Measurements from ENCODE around the gene GULP1. TPM values are rescaled to one million over a fixed set of nuclear protein-coding genes. Genes with fewer than 3 reads are reported as not detected.
"Not testable (repeated sequence)": the region's sequence is repeated elsewhere in the genome, so short reads cannot be mapped to it uniquely, and the experiment has no call there.

Gene GULP1
- total and polyA plus RNA-seq, 3 donors from 2014 or later, result 76.2 to 90.3 (median 78.5) TPM

DNA sequence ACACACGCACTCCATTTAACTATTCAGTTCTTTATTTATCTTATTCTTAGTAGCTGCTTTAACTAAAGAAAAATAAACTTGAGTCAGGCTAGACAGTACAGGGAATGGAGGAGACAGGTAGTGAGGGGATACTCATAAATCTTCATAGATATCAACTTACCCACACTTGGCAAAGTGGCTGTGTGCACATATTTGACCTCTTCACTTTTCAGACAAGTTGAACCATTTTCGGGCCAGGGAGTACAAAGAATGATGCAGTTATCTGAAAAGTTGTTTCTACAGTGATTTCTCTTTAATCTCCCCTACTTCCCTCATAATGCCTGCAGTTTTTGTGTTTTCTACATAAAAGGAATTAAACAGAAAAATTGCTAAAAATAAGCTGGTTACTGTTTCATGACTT lies 307.5 kb downstream of the GULP1 start:
- H3K27ac ChIP-seq, result peak overlapping the region in 1 of 2 donors; percentile 68
- no peaks in the 10 kb centered on the region for H3K27me3 ChIP-seq
- no peak for DNase-seq
- no peaks in the 10 kb centered on the region for H3K4me1 ChIP-seq
- H3K4me3 ChIP-seq, result no peak overlapping the region
- no peaks in the 10 kb centered on the region for H3K9me3 ChIP-seq
- intact Hi-C loops (cut with DNase I; ENCODE audit: low total_unique reads), result no loop called here
- WGBS, 2 donors, result 28 to 33% methylated on average over 2 of the region's 2 CpGs
- TF ChIP-seq, protein P1, sequence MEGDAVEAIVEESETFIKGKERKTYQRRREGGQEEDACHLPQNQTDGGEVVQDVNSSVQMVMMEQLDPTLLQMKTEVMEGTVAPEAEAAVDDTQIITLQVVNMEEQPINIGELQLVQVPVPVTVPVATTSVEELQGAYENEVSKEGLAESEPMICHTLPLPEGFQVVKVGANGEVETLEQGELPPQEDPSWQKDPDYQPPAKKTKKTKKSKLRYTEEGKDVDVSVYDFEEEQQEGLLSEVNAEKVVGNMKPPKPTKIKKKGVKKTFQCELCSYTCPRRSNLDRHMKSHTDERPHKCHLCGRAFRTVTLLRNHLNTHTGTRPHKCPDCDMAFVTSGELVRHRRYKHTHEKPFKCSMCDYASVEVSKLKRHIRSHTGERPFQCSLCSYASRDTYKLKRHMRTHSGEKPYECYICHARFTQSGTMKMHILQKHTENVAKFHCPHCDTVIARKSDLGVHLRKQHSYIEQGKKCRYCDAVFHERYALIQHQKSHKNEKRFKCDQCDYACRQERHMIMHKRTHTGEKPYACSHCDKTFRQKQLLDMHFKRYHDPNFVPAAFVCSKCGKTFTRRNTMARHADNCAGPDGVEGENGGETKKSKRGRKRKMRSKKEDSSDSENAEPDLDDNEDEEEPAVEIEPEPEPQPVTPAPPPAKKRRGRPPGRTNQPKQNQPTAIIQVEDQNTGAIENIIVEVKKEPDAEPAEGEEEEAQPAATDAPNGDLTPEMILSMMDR (IDR thresholded peaks at IDR 0.05), result no peak
- TF ChIP-seq POLR2A (IDR thresholded peaks at IDR 0.05), result no peak
- H3K36me3 ChIP-seq (ENCODE audit: low read depth, missing control alignments), result no peaks in the 10 kb centered on the region

DNA sequence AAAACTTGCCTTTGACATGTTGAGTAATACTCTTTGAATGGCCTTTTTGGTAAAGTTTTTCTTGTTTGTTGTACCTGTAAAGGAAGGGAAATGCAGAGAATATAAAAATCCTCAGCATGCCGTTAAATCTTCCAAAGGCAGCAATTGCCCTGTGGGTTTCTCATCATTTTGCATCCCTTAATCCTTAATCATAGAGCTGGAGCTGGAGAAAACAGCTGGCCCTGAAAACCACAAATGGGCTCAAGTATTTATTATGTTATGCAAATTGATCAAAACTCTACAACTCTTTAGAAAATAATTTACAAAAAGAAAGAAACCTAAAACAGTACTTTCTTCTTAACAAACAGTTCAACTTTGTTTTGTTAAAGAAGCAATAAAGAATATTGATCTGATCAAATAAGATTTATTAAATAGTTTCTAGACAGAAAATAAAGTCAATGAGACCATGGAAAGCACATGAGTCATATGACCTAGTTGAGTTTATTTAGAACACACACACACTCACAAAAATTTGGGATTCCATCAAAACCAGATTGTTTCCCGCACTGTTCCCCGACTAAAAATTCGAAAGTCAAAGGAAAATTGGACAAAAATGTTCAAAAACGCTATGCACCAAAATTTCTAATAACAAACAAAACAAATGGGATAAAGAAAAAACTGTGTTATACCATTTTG lies 309.0 kb downstream of the GULP1 start:
- H3K27me3 ChIP-seq, result no peaks in the 10 kb centered on the region
- no peak overlapping the region for H3K27ac ChIP-seq
- no peak overlapping the region for H3K4me3 ChIP-seq
- WGBS, 2 donors, result 95 to 96% methylated on average over 5 of the region's 5 CpGs
- no peaks in the 10 kb centered on the region for H3K36me3 ChIP-seq (ENCODE audit: low read depth, missing control alignments)
- no peaks in the 10 kb centered on the region for H3K4me1 ChIP-seq
- H3K9me3 ChIP-seq, result no peaks in the 10 kb centered on the region
- intact Hi-C loops (cut with DNase I; ENCODE audit: low total_unique reads), result no loop called here
- no peak for TF ChIP-seq POLR2A (IDR thresholded peaks at IDR 0.05)
- TF ChIP-seq, protein P1 (IDR thresholded peaks at IDR 0.05), result no peak
- no peak for DNase-seq

DNA sequence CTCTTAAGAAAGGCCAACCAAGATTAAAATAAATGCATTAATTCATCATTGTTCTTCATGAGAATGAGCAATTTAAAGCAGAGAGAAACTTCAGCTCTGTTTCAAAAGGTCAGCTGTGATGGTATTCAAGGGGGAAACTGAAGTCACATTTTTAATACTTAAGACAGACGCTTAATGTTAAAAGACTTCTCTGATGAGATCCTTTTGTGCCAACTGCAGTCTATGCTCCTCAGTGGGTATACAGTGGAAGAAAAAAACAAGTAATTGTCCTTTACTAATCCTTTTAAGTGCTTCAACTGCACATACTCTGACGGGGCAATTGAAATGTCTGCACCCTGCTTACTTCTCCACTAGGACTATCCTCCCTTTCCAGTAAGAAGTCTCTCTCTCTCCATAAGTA lies 309.7 kb downstream of the GULP1 start:
- intact Hi-C loops (cut with DNase I; ENCODE audit: low total_unique reads), result no loop called here
- TF ChIP-seq POLR2A (IDR thresholded peaks at IDR 0.05), result no peak
- TF ChIP-seq, protein P1 (IDR thresholded peaks at IDR 0.05), result no peak
- 69 to 72% methylated on average over 2 of the region's 2 CpGs for WGBS, 2 donors
- Histone ChIP-seq H3K4me3 (no peak overlapping the region), H3K27me3 (no peaks in the 10 kb centered on the region), H3K4me1 (no peaks in the 10 kb centered on the region), H3K36me3 (ENCODE audit: low read depth, missing control alignments) (no peaks in the 10 kb centered on the region), H3K9me3 (no peaks in the 10 kb centered on the region), H3K27ac (no peak overlapping the region)
- no peak for DNase-seq

DNA sequence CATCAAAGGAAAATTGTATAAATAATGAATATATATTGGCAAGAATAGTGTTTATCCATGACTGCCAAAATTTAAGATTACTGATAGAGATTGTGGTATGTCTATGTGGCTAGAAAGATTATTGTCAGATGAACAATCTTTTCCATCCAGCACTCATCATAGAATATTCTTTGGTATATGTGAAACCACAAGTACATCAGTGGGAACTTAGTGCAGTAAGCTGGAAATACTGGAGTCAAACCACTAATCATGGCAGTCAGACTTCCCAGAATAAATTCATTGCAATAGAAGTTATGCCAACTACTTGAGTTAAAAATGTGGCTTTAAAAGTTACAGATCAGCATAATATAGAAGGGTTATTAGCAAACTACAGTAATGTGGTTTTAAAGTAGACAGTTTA lies 310.3 kb downstream of the GULP1 start:
- H3K4me1 ChIP-seq, result no peaks in the 10 kb centered on the region
- DNase-seq, result no peak
- no peak overlapping the region for H3K4me3 ChIP-seq
- intact Hi-C loops (cut with DNase I; ENCODE audit: low total_unique reads), result no loop called here
- H3K36me3 ChIP-seq (ENCODE audit: low read depth, missing control alignments), result no peaks in the 10 kb centered on the region
- H3K27ac ChIP-seq, result no peak overlapping the region
- no peak for TF ChIP-seq POLR2A (IDR thresholded peaks at IDR 0.05)
- H3K27me3 ChIP-seq, result no peaks in the 10 kb centered on the region
- no peaks in the 10 kb centered on the region for H3K9me3 ChIP-seq

DNA sequence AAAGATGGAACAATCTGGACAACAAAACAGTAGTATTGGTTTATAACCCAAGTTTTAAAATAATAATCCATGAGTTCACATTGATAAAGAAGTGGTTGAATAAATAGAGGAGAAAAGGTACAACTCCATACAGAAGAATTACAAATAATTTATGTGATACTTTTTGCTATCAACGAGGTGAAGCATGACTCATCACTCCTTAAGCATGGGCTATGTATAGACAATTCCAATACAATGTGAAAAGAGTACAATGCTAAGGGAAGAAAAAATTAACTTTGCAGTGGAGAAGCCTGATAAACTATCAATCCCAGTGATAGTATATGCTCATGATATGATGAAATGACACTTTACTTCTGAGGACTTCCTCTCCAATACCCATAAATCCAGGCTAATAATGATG lies 312.9 kb downstream of the GULP1 start:
- H3K27me3 ChIP-seq, result no peaks in the 10 kb centered on the region
- no peak overlapping the region for H3K4me3 ChIP-seq
- H3K9me3 ChIP-seq, result no peaks in the 10 kb centered on the region
- 57 to 73% methylated on average over 1 of the region's 1 CpG for WGBS, 2 donors
- H3K4me1 ChIP-seq, result no peaks in the 10 kb centered on the region
- no peak for DNase-seq
- no peaks in the 10 kb centered on the region for H3K36me3 ChIP-seq (ENCODE audit: low read depth, missing control alignments)
- TF ChIP-seq, protein P1 (IDR thresholded peaks at IDR 0.05), result no peak
- TF ChIP-seq POLR2A (IDR thresholded peaks at IDR 0.05), result no peak
- intact Hi-C loops (cut with DNase I; ENCODE audit: low total_unique reads), result no loop called here
- no peak overlapping the region for H3K27ac ChIP-seq

DNA sequence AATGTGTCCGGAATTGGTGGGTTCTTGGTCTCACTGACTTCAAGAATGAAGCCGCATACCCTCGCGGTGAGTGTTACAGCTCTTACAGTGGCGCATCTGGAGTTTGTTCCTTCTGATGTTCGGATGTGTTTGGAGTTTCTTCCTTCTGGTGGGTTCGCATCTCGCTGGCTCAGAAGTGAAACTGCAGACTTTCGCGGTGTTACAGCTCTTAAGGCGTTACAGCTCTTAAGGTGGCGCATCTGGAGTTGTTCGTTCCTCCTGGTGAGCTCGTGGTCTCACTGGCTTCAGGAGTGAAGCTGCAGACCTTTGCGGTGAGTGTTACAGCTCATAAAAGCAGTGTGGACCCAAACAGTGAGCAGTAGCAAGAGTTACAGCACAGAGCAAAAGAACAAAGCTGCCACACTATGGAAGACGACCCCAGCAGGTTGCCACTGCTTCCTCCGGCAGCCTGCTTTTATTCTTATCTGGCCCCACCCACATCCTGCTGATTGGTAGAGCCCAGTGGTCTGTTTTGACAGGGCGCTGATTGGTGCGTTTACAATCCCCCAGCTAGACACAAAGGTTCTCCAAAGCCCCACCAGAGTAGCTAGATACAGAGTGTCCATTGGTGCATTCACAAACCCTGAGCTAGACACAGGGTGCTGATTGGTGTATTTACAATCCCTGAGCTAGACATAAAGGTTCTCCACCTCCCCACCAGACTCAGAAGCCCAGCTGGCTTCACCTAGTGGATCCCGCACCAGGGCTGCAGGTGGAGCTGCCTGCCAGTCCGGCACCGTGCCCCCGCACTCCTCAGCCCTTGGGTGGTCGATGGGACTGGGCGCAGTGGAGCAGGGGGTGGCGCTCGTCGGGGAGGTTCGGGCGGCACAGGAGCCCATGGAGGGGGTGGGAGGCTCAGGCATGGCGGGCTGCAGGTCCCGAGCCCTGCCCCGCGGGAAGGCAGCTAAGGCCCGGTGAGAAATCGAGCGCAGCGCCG lies 314.2 kb downstream of the GULP1 start:
- intact Hi-C loops (cut with DNase I; ENCODE audit: low total_unique reads); H3K27ac ChIP-seq; H3K9me3 ChIP-seq; H3K36me3 ChIP-seq (ENCODE audit: low read depth, missing control alignments); H3K27me3 ChIP-seq: not testable (repeated sequence)
- peak; percentile 73 for DNase-seq
- H3K4me3 ChIP-seq, result peak overlapping the region; percentile 25 to 29
- 72 to 86% methylated on average over 37 of the region's 39 CpGs for WGBS, 2 donors
- H3K4me1 ChIP-seq, result peaks cover 12% of the 10 kb centered on the region

DNA sequence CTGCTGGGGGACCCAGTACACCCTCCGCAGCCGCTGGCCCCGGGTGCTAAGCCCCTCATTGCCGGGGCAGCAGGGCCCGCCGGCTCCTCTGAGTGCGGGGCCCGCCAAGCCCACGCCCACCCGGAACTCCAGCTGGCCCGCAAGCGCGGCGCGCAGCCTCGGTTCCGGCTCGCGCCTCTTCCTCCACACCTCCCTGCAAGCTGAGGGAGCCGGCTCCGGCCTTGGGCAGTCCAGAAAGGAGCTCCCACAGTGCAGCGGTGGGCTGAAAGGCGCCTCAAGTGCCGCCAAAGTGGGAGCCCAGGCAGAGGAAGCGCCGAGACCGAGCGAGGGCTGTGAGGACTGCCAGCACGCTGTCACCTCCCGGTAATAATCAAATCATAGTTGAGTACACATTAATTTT lies 314.9 kb downstream of the GULP1 start:
- Histone ChIP-seq H3K4me3 (peak overlapping the region; percentile 17 to 29), H3K4me1 (peaks cover 12% of the 10 kb centered on the region)
- 77 to 88% methylated on average over 20 to 29 of the region's 30 CpGs for WGBS, 2 donors
- DNase-seq, result peak; percentile 25
- H3K27ac ChIP-seq; H3K36me3 ChIP-seq (ENCODE audit: low read depth, missing control alignments); H3K9me3 ChIP-seq; intact Hi-C loops (cut with DNase I; ENCODE audit: low total_unique reads); H3K27me3 ChIP-seq: not testable (repeated sequence)

Data from testis (tissue), 3 donors.